Jurkat, Clone E6-1 (cell line): ENCODE results near the gene KATNB1.
A peak's percentile ranks its signal among the peaks of the same experiment; 100 is the strongest.

Experiments
- DNase-seq: peaks from one replicate; pipeline ENCODE4 v3.0.0-alpha.2; 2011; ENCODE audit warnings: low read depth, low spot score
- H3K4me3 ChIP-seq: 2 replicates; pipeline ENCODE4 v1.5.1; 2011; ENCODE audit warnings: mild to moderate bottlenecking, low read length, control low read depth, moderate library complexity

The KATNB1 gene

GRCh38 chr16:57798953-57799599 lies 63.5 kb downstream of the KATNB1 start:
- H3K4me3 ChIP-seq: no peak overlapping the region
- no peak for DNase-seq

GRCh38 chr16:57799600-57800199 lies 64.1 kb downstream of the KATNB1 start:
- DNase-seq: peak; percentile 46
- H3K4me3 ChIP-seq: no peak overlapping the region

DNA sequence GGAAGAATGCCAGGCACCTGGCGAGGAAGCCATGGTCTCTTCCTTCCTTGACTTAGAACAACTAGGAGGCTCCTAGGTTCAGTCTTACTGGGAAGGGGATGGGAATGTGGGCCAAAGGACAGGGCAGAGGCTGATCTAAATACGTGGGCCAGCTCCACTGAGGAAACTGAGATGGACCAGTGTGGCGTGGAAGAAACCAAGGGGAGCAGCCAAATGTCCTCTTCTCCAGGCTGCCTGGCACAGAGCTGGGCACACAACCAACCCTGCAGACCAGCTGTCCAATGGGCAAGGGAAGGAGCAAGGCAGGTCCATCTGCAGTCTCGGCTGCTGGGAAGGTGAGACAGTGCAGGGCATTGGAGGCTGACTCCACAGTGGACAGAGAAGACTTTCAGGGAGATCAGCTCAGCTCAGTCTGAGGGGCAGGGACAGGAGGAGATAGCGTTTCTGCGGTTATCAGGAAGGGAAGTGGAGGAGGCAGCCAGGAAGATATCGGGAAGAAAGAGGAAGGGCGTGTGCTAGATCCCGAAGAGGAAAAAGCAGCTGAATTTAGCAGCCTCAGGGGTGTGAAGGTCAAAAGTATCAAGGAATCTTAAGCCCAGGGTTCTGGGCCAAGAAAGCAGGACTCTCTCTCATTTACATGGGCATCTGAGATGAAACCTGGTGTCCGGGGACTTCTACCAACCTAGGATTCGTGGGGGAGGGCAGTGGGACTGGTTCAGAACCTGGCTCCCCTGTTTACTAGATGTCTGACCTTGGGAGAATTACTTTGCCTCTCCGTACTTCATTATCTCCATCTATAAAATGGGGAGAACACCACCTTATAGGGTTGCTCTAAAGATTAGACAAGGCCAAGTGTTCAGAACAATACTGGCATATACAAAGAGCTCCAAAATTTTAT lies 64.9 kb downstream of the KATNB1 start:
- no peak overlapping the region for H3K4me3 ChIP-seq
- DNase-seq: no peak

DNA sequence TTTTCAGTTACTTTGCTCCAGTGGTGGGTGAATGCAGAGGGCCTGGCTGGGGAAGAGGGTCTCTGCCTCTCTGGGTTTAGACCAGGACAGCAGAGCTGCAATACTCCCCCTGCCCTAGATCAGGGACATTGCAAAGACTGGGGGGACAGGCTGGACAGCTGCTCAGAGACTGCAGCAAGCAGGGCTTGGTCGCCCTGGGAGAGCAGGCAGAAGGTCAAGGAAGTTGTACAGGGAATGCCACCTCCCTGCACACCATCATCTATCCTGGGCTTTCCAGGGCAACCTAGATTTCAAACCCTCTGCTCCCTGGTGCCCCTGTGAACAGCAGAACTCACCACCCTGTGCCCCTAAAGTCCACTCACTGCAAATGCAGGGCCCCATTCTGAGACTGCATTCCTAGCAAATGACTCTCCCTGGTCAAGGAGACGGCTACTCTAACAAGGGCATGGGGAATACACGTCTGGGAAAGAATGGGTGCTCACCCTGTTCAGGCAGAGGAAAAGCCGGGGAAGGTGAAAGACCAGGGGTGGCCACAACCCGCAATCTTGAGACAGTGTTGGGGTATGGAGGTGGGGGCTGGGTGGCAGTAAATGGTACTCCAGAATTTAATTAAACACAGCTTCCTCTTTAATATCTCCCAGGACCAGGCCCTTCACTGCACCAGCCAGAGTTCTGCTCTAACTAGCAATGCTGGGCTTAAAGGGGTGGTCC lies 65.7 kb downstream of the KATNB1 start:
- DNase-seq: no peak
- H3K4me3 ChIP-seq: no peak overlapping the region

DNA sequence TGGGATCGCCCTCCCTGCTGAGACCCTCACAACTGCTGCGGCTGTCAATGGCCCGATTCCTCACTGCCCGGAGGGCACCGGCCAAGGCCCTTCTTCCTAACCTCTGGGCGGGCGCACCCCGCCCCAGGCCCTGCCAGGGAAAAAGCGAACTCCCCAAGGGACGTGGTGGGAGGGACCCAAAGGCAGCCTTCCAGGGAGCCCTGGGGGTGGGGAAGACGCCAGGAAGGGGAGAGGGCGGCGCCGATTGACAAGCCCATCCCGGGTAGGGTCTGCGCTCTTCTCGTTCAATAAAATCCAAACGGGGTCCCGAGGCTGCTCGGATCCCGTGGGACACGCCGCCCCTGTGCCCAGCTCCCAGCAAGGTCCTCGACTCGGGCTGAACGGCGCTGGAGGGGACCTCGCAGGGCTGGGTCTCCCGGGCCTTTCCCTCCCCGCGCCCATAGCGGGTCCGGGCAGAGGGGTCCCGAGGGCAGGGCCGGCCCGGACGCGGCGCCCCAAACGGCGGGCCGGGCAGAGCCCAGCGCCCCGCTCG lies 66.3 kb downstream of the KATNB1 start:
- no peak overlapping the region for H3K4me3 ChIP-seq

GRCh38 chr16:57802341-57803133 lies 67.0 kb downstream of the KATNB1 start, which contains the start of gene KIFC3:
Gene KIFC3, minus strand, starts transcription at chr16:57802491. Its CDS starts 4,248 bp downstream, at chr16:57798243.
- H3K4me3 ChIP-seq: no peak within 1 kb of the TSS

More for the DNA sequence above, 66.3 kb downstream of the KATNB1 start:
- DNase-seq: no peak

DNA sequence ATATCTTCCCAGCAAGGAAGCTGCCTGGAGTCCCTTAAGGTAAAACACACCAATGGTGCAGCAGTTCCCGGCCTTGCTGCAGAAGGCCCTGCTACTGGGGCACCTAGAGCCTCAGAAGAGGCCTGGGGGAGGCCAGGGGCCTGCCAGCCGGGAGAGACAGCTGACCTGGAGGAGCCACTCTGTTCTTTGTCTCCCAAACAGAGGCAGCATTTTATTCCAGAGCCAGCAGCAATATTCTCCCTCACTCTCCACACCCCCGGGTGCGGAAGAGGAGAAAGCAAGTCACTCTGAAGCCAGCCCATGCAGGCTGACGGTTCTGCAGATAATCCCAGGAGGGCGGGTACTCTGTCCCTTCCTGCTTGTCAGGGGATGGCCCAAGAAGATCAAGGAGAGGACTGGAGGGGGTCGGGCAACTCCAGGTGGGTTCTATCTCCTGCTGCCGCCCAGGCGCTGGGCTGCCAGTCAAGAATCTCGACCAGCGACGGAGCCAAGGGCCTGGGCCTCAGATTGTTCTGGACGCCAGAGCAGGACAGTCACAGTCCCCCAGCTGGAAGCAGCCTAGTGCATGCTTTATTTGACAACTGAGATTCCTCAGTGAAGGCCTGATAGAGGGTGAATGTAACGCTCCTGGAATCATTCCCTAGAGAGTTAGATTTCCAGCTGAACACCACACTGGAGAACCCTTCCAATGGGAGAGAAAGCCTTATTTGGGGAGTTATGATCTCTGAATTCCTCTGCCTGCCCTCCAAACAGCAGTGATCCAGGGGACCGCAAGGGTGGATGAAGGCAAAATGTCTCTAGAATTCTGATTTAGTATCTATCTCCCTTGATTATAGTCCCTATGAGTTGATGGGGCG lies 67.8 kb downstream of the KATNB1 start:
- no peak overlapping the region for H3K4me3 ChIP-seq
- no peak for DNase-seq

More at GRCh38 chr16:57802341-57803133, 67.0 kb downstream of the KATNB1 start, which contains the start of gene KIFC3:
- no peak for DNase-seq

DNA sequence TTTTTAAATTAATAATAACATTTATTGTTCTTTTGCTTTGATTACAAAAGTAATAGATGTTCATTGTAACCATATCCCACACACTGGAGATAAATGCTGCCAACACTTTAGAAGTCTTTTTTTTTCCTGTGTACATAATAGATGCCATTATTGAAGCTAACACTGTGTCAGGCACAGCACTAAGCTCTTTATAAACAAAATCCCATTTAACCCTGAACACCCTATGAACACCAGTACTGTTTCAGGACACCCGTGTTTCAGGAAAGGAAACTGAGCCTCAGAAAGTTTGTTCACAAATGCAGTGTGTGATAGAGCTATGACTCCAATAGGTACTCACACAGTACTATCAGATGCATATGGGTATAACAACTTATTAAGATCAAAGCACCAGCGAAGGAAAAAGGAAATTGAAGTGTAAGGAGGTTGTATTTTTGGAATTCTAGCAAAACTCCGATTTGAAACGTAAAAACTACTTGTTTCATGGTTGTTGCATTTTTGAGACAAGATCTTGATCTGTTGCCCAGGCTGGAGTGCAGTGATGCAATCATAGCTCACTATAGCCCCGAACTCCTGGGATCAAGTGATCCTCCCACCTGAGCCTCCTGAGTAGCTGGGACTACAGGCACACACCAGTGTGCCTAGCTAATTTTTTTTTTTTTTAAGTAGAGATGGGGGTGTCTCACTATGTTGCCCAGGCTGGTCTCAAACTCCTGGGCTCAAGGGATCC lies 68.7 kb downstream of the KATNB1 start:
- DNase-seq: no peak
- no peak overlapping the region for H3K4me3 ChIP-seq

- no peak overlapping the region for H3K4me3 ChIP-seq
- no peak for DNase-seq
These were observed 69.6 kb downstream of the KATNB1 start for GRCh38 chr16:57805176-57805575.
